Activated CD4-positive, alpha-beta T cell treated with anti-CD3 and anti-CD28 coated beads for 1 hour (primary cell): ENCODE results near the gene CLEC2B.

Source experiments
- DNase-seq: peaks from one replicate; pipeline ENCODE4 v3.0.0-alpha.2; 2020

The CLEC2B gene

GRCh38 chr12:9868311-9868801 lies 798 bp downstream of the CLEC2B start:
- DNase-seq, result no peak

GRCh38 chr12:9867531-9867930 lies 1.6 kb downstream of the CLEC2B start:
- no peak for DNase-seq

- no peak for DNase-seq
Measured at GRCh38 chr12:9866860-9867269, 2.3 kb downstream of the CLEC2B start.

- DNase-seq, result no peak
Measured at GRCh38 chr12:9864913-9865675, 4.1 kb downstream of the CLEC2B start.

GRCh38 chr12:9858135-9858534 lies 11.0 kb downstream of the CLEC2B start:
- no peak for DNase-seq

GRCh38 chr12:9856894-9857293 lies 12.3 kb downstream of the CLEC2B start:
- no peak for DNase-seq

- DNase-seq, result no peak
Measured at GRCh38 chr12:9856151-9856550, 13.0 kb downstream of the CLEC2B start.

- no peak for DNase-seq
Measured at GRCh38 chr12:9851927-9852326, 17.2 kb downstream of the CLEC2B start.

- no peak for DNase-seq
Measured at GRCh38 chr12:9851050-9851449, 18.1 kb downstream of the CLEC2B start.

GRCh38 chr12:9848899-9849298 lies 20.3 kb downstream of the CLEC2B start:
- DNase-seq, result no peak

GRCh38 chr12:9843407-9843806 lies 25.7 kb downstream of the CLEC2B start:
- DNase-seq, result no peak

- no peak for DNase-seq
Measured at GRCh38 chr12:9831720-9832119, 37.4 kb downstream of the CLEC2B start.

GRCh38 chr12:9829982-9830381 lies 39.2 kb downstream of the CLEC2B start:
- DNase-seq, result no peak

GRCh38 chr12:9829483-9829882 lies 39.7 kb downstream of the CLEC2B start:
- DNase-seq, result no peak

- no peak for DNase-seq
Measured at GRCh38 chr12:9827209-9827888, 41.8 kb downstream of the CLEC2B start, which contains the start of gene KLRF1. KLRF1 (plus strand) TSS chr12:9827481; CDS start chr12:9827545, 64 bp downstream.

- DNase-seq, result no peak
Measured at GRCh38 chr12:9820281-9820930, 48.7 kb downstream of the CLEC2B start.

- peak; percentile 89 for DNase-seq
Measured at GRCh38 chr12:9813821-9814798, 55.0 kb downstream of the CLEC2B start.

GRCh38 chr12:9811621-9812020 lies 57.5 kb downstream of the CLEC2B start:
- DNase-seq, result no peak

- no peak for DNase-seq
Measured at GRCh38 chr12:9810671-9811070, 58.5 kb downstream of the CLEC2B start.

- no peak for DNase-seq
Measured at GRCh38 chr12:9809866-9810265, 59.3 kb downstream of the CLEC2B start.

GRCh38 chr12:9809338-9809737 lies 59.8 kb downstream of the CLEC2B start:
- DNase-seq, result no peak

- DNase-seq, result no peak
Measured at GRCh38 chr12:9808504-9808903, 60.6 kb downstream of the CLEC2B start.
